ENCODE measurements around the gene FAR2. TPM values are rescaled to one million over a fixed set of nuclear protein-coding genes. Genes with fewer than 3 reads are reported as not detected.
A peak's percentile ranks its signal among the peaks of the same experiment; 100 is the strongest.

The FAR2 gene
- total and polyA plus RNA-seq, 2 donors (not counting 1 experiment from before 2014, with no cell fraction given): 9.2 to 10.2 TPM

DNA sequence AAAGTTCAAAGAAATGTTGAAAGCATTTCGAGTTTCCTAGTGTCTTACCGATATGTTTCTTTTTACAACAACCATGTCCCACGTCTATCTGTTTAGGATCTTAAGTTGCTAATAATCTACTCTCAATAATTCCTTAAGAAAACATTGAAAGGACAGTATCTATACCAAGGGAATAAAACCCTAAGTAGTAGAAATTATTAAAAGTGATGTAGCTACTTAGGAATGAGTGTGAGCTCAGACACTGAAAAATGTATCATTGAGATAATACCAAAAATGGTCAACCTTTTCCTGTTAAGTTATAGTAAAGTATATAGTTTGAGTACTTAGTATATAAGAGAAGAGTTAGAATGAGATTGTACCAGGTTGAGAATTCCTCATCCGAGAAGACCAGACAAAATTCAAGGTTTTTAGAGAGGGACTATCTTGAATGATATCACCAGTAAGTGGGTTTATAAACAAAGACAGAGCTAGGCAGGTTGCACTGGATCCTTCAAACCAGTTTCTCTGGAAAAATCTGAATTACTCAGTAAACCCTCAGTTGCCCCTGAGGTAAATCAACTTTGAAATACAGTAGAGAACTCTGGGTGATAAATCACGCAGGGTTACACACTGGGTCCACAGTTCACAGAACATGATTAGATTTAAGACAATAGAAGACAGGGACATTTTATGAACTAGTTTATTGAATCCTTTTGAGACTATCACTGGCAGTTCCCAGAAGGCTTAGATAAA lies 135.1 kb downstream of the FAR2 start:
- no peaks in the 10 kb centered on the region for H3K79me2 ChIP-seq (ENCODE audit: control insufficient read depth, insufficient read depth, low read length)
- no peaks in the 10 kb centered on the region for H4K20me1 ChIP-seq (ENCODE audit: control insufficient read depth, extremely low read depth, insufficient read depth, low read length)
- TF ChIP-seq EZH2 (IDR thresholded peaks at IDR 0.05; ENCODE audit: low read length, missing control alignments) (no peak), CTCF (conservative IDR thresholded peaks at IDR 0.05 in 1 of 2, IDR thresholded peaks at IDR 0.05 in 1 of 2; ENCODE audit: low read depth in 1 of 2, low read length in 2 of 2) (no peak)
- no peaks in the 10 kb centered on the region for H3K27me3 ChIP-seq (ENCODE audit: control insufficient read depth, insufficient read depth, low read length)
- no peaks in the 10 kb centered on the region for H3K4me1 ChIP-seq (ENCODE audit: control insufficient read depth, extremely low read depth, insufficient read depth, low read length)
- no peaks in the 10 kb centered on the region for H3K9me3 ChIP-seq (ENCODE audit: control insufficient read depth, insufficient read depth, low read depth, low read length)
- H3K9ac ChIP-seq (ENCODE audit: insufficient read depth, low read length): no peak overlapping the region
- H3K4me3 ChIP-seq (replicated peaks in 1 of 4; ENCODE audit: control extremely low read depth in 1 of 4, insufficient read depth in 1 of 4, low read depth in 3 of 4, low read length in 4 of 4): no peak overlapping the region
- no peak overlapping the region for H3K4me2 ChIP-seq (ENCODE audit: extremely low read depth, insufficient read depth, low read length)
- DNase-seq (ENCODE audit: low read depth in 2 of 2): peak; percentile 9 to 59
- no peaks in the 10 kb centered on the region for H3K36me3 ChIP-seq (ENCODE audit: control insufficient read depth, insufficient read depth, low read length)
- no peak overlapping the region for H3K27ac ChIP-seq (ENCODE audit: insufficient read depth, low read length)
- no peak overlapping the region for H2AFZ ChIP-seq (ENCODE audit: low read length)

- no peak for TF ChIP-seq EZH2 (IDR thresholded peaks at IDR 0.05; ENCODE audit: low read length, missing control alignments)
- TF ChIP-seq CTCF (conservative IDR thresholded peaks at IDR 0.05 in 1 of 2, IDR thresholded peaks at IDR 0.05 in 1 of 2; ENCODE audit: low read depth in 1 of 2, low read length in 2 of 2): no peak
- Histone ChIP-seq H3K4me2 (ENCODE audit: extremely low read depth, insufficient read depth, low read length) (no peak overlapping the region), H3K27ac (ENCODE audit: insufficient read depth, low read length) (no peak overlapping the region), H3K4me3 (replicated peaks in 1 of 4; ENCODE audit: control extremely low read depth in 1 of 4, insufficient read depth in 1 of 4, low read depth in 3 of 4, low read length in 4 of 4) (no peak overlapping the region), H3K9me3 (ENCODE audit: control insufficient read depth, insufficient read depth, low read depth, low read length) (no peaks in the 10 kb centered on the region), H3K9ac (ENCODE audit: insufficient read depth, low read length) (no peak overlapping the region), H3K4me1 (ENCODE audit: control insufficient read depth, extremely low read depth, insufficient read depth, low read length) (no peaks in the 10 kb centered on the region), H2AFZ (ENCODE audit: low read length) (no peak overlapping the region), H3K79me2 (ENCODE audit: control insufficient read depth, insufficient read depth, low read length) (no peaks in the 10 kb centered on the region), H3K36me3 (ENCODE audit: control insufficient read depth, insufficient read depth, low read length) (no peaks in the 10 kb centered on the region), H4K20me1 (ENCODE audit: control insufficient read depth, extremely low read depth, insufficient read depth, low read length) (no peaks in the 10 kb centered on the region), H3K27me3 (ENCODE audit: control insufficient read depth, insufficient read depth, low read length) (no peaks in the 10 kb centered on the region)
- peak in 1 of 2 donors; percentile 71 for DNase-seq (ENCODE audit: low read depth in 2 of 2)
These were observed 137.2 kb downstream of the FAR2 start for GRCh38 chr12:29286081-29286790.

GRCh38 chr12:29287622-29288021 lies 138.5 kb downstream of the FAR2 start:
- DNase-seq (ENCODE audit: low read depth in 2 of 2): peak in 1 of 2 donors; percentile 12
- no peaks in the 10 kb centered on the region for H4K20me1 ChIP-seq (ENCODE audit: control insufficient read depth, extremely low read depth, insufficient read depth, low read length)

More at GRCh38 chr12:29287622-29288021, 138.5 kb downstream of the FAR2 start:
- no peak overlapping the region for H3K27ac ChIP-seq (ENCODE audit: insufficient read depth, low read length)
- H3K4me1 ChIP-seq (ENCODE audit: control insufficient read depth, extremely low read depth, insufficient read depth, low read length): no peaks in the 10 kb centered on the region
- no peaks in the 10 kb centered on the region for H3K79me2 ChIP-seq (ENCODE audit: control insufficient read depth, insufficient read depth, low read length)
- no peaks in the 10 kb centered on the region for H3K36me3 ChIP-seq (ENCODE audit: control insufficient read depth, insufficient read depth, low read length)
- no peak overlapping the region for H2AFZ ChIP-seq (ENCODE audit: low read length)
- H3K27me3 ChIP-seq (ENCODE audit: control insufficient read depth, insufficient read depth, low read length): no peaks in the 10 kb centered on the region
- H3K4me2 ChIP-seq (ENCODE audit: extremely low read depth, insufficient read depth, low read length): no peak overlapping the region
- no peak overlapping the region for H3K9ac ChIP-seq (ENCODE audit: insufficient read depth, low read length)
- TF ChIP-seq EZH2 (IDR thresholded peaks at IDR 0.05; ENCODE audit: low read length, missing control alignments) (no peak), CTCF (conservative IDR thresholded peaks at IDR 0.05 in 1 of 2, IDR thresholded peaks at IDR 0.05 in 1 of 2; ENCODE audit: low read depth in 1 of 2, low read length in 2 of 2) (no peak)
- H3K9me3 ChIP-seq (ENCODE audit: control insufficient read depth, insufficient read depth, low read depth, low read length): no peaks in the 10 kb centered on the region
- no peak overlapping the region for H3K4me3 ChIP-seq (replicated peaks in 1 of 4; ENCODE audit: control extremely low read depth in 1 of 4, insufficient read depth in 1 of 4, low read depth in 3 of 4, low read length in 4 of 4)

All from fibroblast of lung (primary cell).